Stimulated activated CD8-positive, alpha-beta memory T cell treated with anti-CD3 and anti-CD28 coated beads, Interleukin-12 subunit alpha, Interleukin-12 subunit beta, amount 100 ng/mL, for 24 hours (primary cell): ENCODE data around the gene SELPLG.
"Not testable (repeated sequence)": the region's sequence is repeated elsewhere in the genome, so short reads cannot be mapped to it uniquely, and the experiment has no call there.

ENCODE experiments used
- DNase-seq: peaks from one replicate; pipeline ENCODE4 v3.0.0-alpha.2; 2020; ENCODE audit errors: extremely low read depth

SELPLG gene

DNA sequence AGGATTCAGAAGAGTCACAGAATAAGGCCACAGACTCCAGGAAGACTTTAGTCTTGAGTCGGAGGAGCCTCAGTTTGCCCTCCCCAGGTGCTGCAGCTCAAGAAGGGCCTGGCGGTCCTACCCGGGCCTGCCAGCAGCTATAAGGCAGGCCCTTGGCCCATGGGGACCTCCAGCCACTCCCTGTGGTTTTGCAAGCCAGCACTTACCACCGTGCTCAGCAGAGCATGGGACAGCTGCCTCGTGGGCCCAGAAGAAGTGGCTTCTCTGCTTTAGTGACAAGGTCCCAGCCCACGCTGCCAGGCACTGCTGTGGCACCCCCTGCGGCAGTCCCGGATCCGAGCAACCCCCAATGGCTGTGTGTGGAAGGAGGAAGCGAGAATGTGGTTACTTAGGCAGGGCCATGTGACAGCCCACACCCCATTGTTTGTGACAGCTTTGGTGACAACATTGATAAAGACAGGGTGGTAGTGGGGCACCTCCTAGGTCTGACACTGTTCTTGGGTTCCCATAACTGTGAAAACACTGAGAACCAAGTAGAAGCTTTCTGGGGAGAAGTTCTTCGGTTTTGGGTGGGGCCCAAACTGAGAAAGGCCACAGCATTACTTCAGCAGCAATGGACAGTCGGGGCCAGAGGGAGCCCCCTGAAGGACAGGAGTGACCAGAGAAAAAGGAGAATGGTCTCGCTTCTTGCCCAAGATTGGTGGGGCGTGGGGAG lies at the start of gene SELPLG:
Gene SELPLG (minus strand): TSS at position 361 of the 715 bp plus-strand sequence. CDS start 9,587 bp downstream, outside the sequence.
- DNase-seq, result peak; percentile 69

- no peak for DNase-seq
Measured at GRCh38 chr12:108681317-108681716, 47.6 kb upstream of the SELPLG start.

DNA sequence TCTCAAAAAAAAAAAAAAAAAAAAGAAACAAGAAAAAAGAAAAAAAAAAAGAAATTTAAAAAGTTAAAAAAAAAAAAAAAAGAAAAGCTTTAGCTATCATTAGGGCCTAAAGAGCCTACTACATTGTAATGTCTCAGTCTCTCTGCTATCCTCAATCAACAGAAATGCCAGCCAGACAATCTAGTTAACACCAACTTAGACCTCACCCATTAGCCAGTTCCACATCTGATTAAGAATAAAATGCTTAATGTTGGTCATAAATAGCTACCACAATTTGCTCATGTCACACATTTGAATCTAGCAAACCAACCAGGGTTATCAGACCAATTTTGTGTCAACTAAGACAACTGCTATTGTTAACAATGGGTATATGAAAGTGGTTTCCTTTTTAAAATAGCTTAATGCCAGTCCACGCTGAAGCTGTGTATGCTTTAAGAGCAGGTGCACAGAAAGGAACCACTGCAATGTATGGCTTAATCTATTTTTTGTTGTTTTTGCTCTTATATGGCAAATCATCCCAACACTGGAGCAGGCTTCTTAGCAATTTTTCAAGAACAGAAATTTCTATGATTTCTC lies 45.5 kb upstream of the SELPLG start:
- DNase-seq, result no peak

DNA sequence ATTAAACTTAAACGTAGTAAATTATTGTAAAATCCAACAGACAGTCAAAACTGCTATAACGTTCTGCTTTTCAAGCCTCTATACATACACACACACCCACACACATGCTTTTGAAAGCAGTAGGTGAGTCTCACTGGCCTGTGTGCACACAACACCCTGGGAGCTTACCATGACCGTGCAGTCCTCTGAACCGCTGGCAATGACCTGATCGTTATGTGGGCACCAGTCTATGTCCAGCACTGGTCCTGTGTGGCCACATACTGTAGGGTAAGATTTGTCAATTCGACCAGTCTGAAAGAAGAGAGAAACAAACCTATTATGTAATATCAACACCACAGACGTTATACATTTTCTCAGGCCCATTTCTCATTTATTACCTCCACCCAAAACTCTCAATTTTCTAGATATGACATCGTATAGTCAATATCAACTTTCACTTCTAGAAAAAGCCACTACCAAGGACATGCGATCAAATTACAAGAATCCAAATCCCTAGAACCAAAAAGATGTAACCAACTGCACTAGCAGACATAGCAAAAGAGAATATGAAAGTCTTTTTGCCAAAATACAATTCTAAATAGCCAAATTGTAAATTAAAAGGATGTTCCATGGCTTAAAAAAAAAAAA lies 44.5 kb upstream of the SELPLG start:
- DNase-seq, result no peak

- DNase-seq, result no peak
Measured at GRCh38 chr12:108677381-108677780, 43.7 kb upstream of the SELPLG start.

DNA sequence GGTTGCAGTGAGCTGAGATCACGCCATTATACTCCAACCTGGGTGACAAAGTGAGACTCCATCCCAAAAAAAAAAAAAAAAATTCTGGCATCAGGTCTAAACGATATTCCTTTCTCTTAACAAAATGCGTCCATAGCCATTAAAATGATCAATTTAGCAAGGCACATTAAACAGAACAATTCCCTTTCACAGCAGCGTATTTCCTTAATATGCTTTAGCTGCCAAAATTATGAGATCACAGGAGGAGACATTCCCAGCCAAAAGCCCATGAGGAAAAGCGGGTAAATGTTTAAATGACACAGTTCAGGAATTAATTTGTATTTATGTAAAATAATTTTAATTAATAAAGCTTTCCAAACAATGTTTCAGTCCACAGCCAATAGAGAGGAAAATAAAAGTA lies 43.0 kb upstream of the SELPLG start:
- no peak for DNase-seq

GRCh38 chr12:108675792-108676191 lies 42.1 kb upstream of the SELPLG start:
- no peak for DNase-seq

GRCh38 chr12:108672054-108672453 lies 38.4 kb upstream of the SELPLG start:
- DNase-seq, result no peak

DNA sequence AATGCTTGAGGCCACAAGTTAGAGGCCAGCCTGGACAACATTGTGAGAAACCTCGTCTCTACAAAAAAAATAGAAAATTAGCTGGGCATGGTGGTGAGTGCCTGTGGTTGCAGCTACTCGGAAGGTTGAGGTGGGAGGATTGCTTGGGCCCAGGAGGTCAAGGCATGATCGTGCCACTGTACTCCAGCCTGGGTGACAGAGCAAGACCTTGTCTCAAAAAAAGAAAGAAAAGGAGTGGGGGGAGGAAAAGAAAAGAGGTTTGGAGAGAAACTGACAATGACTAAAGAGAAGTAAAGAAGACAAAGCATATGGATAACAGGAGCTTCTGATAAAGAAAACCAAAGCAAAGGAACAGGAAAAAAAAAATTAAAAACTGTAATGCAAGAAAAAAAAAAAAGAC lies 37.4 kb upstream of the SELPLG start:
- no peak for DNase-seq

DNA sequence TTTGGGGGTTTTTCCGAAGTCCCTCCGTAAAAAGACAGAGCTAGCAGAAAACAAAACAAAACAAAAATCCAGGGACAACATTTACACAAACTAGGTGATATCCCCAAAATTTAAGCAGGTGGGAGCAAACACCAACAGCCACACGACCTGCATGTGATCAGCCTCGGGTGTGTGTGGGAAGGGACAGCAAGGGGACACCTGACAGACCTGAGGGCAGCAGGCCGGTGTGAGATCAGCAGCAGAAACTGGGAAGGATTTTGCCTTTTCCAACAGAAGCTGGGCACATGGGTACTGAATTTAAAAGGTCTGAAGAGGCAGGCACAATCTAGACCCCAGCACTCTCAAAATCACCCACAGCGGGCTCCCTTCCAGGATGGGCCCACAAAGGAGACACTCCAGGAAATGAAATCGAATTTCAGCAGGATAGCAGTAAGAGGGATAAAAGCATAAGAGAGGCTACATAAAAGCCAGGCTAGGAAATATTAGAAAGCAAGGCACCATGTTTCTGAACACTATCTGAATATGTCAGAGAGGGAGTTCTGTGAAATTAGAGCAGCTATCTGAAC lies 36.5 kb upstream of the SELPLG start:
- no peak for DNase-seq

DNA sequence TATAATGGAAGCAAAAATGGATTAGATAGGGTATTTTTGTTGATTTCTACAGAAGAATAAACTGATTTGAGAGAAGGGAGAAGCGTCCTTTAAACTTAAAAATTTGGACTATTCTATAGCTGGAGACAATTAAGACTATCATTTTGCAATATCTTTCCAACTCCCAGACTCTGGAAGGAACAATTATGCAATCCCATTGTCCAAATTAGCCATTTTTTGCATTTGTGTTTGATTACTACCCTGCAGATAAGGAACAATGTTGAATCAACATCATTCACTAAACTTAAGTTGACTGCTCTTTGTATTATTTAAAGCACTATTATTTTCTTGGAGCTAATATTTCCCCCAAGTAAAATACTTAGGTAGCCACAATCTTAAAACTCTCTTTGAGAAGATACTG lies 34.8 kb upstream of the SELPLG start:
- DNase-seq, result no peak

- DNase-seq, result no peak
Measured at GRCh38 chr12:108668063-108668462, 34.4 kb upstream of the SELPLG start.

DNA sequence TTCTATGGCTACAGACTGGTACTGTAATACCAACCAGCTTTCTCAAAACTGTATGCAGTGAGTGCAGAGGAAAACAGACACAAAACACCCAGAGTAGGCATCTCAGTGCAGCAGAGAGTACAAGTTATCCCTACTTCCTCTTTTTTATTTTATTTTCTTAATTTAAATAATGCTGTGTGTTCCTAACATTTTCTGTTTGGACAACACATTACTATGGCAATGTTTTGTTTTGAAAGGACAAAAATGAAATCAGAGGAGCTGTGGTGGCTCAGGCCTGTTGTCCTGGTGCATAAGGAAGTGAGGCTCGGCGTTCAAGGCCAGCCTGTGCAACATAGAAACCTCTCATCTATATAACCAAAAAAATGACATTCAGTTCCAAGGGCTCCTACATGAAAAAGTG lies 33.7 kb upstream of the SELPLG start:
- DNase-seq, result no peak

DNA sequence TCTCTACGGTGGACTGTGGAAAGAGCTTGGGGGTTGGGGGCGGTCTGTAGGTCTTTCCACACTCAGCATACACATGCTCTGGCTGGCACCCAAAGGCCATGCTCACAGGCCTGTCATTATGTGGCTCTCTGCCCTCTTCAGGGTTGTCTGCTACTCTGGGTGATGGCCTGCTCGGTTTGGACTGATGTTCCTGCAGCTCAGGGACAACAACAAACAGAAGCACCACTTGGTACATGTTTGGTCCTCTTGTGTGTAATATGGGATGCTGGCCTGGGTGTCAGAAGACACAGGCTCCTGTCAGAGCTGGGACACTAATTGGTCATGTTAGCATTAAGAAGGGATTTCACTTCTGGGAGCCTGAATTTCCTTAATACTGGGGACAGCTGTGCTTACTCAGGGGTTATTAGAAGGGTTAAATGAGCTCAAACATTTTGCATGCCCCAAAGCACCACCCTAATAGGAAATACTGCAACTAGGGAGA lies 32.7 kb upstream of the SELPLG start:
- DNase-seq, result no peak

- no peak for DNase-seq
Measured at GRCh38 chr12:108665608-108666202, 32.0 kb upstream of the SELPLG start.

GRCh38 chr12:108664338-108665258 lies 30.9 kb upstream of the SELPLG start:
- peak; percentile 61 for DNase-seq

GRCh38 chr12:108663324-108664015 lies 29.8 kb upstream of the SELPLG start:
- no peak for DNase-seq

DNA sequence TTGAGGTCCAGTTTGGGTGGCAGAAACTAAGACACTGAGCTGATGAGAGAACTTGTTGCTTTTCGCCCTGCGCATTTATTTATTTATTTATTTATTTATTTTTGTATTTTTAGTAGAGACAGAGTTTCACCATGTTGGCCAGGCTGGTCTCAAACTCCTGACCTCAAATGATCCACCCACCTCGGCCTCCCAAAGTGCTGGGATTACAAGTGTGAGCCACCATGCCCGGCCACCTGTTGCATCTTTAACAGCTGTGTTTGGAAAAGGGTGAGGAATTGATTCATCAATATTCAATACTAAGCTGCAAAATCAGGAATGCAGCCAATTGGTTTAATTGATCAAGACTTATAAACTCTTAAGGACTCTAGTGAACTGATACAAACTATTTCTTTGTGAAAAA lies 24.4 kb upstream of the SELPLG start:
- not testable (repeated sequence) for DNase-seq

DNA sequence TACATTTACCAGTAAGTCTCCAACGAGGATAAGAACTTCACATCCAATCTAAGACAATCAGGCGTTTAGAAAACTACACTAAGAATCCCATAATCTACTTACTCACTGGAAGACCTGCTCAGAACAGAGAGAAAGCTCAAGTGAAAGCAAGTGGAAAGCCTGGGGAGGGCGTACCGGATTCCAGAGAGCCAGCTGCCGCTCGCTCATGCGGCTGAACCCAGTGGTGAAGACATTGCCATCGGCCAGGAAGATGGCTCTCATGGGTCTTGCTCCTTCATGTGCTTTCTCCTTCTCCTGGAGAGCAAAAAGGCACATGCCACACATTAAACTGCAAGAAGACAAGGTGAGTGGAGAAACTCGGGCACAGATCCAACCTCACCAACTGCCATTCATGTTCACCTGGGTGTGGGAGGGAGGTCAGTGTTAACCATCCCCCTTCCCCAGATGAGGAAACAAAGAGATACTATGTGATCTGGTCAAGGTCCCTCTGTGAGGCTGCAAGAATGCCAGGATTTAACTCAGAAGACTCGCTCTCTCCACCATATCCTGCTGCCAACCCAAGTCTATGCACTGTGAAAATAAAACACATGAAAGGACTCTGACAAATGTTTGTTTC lies 23.5 kb upstream of the SELPLG start:
- DNase-seq, result no peak

DNA sequence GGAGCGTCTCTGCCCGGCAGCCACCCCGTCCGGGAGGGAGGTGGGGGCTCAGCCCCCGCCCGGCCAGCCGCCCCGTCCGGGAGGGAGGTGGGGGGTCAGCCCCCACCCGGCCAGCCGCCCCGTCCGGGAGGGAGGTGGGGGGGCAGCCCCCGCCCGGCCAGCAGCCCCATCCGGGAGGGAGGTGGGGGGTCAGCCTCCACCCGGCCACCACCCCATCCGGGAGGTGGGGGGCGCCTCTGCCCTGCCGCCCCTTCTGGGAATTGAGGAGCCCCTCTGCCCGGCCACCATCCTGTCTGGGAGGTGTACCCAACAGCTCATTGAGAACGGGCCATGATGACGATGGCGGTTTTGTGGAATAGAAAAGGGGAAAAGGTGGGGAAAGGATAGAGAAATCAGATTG lies 22.6 kb upstream of the SELPLG start:
- not testable (repeated sequence) for DNase-seq
